Astrocyte of the spinal cord (primary cell): ENCODE results near the gene CRB1.

Experiments
- DNase-seq: peaks from one replicate; pipeline ENCODE4 v3.0.0; 2011; ENCODE audit warnings: low read depth, low spot score
- H3K4me3 ChIP-seq: 2 replicates; pipeline ENCODE4 v1.5.1; 2011; ENCODE audit warnings: low read depth, mild to moderate bottlenecking, low read length, moderate library complexity
- CTCF ChIP-seq: IDR thresholded peaks from 2 replicates; pipeline ENCODE4 v1.5.1; 2012; ENCODE audit warnings: low read depth, mild to moderate bottlenecking, low read length, inconsistent platforms
- in situ Hi-C: cut with HindIII; loops from 2 replicates; pipeline ENCODE4 v1.10.0; 2017; ENCODE audit warnings: low sequenced_read_pairs

Gene CRB1

GRCh38 chr1:197466813-197467212 is 198.8 kb downstream of the CRB1 start:
- H3K4me3 ChIP-seq = no peak overlapping the region
- no peak for DNase-seq
- in situ Hi-C loops = no loop called here
- no peak for TF ChIP-seq CTCF

- in situ Hi-C loops = no loop called here
- TF ChIP-seq CTCF = no peak
- DNase-seq = peak; percentile 75
- no peak overlapping the region for H3K4me3 ChIP-seq
Measured at GRCh38 chr1:197467881-197468280, 199.8 kb downstream of the CRB1 start.

GRCh38 chr1:197468543-197469175 is 200.6 kb downstream of the CRB1 start:
- in situ Hi-C loops = no loop called here
- H3K4me3 ChIP-seq = no peak overlapping the region
- DNase-seq = no peak
- TF ChIP-seq CTCF = no peak

GRCh38 chr1:197469620-197470210 is 201.7 kb downstream of the CRB1 start:
- H3K4me3 ChIP-seq = no peak overlapping the region
- TF ChIP-seq CTCF = no peak
- no peak for DNase-seq
- in situ Hi-C loops = no loop called here

- no peak overlapping the region for H3K4me3 ChIP-seq
- in situ Hi-C loops = no loop called here
- no peak for TF ChIP-seq CTCF
- no peak for DNase-seq
Measured at GRCh38 chr1:197470330-197470729, 202.3 kb downstream of the CRB1 start.

GRCh38 chr1:197471248-197471985 is 203.4 kb downstream of the CRB1 start:
- no peak overlapping the region for H3K4me3 ChIP-seq
- no peak for TF ChIP-seq CTCF
- DNase-seq = peak; percentile 31
- in situ Hi-C loops = no loop called here
